Neural progenitor cell (in vitro differentiated cells): Measurements from ENCODE around the gene ADISSP.

Experiments
- EZH2 ChIP-seq: fragments of 200-600 bp; sonication (generic); IDR thresholded peaks from 2 replicates; pipeline ENCODE4 v1.6.1; 2017; ENCODE audit warnings: antibody characterized with exemption, mild to moderate bottlenecking, moderate library complexity
- TF ChIP-seq, protein P1 (sequence below): fragments of 200-600 bp; sonication (generic); IDR thresholded peaks from 2 replicates; pipeline ENCODE4 v1.5.1; 2017; ENCODE audit warnings: antibody characterized with exemption, mild to moderate bottlenecking

DNA sequence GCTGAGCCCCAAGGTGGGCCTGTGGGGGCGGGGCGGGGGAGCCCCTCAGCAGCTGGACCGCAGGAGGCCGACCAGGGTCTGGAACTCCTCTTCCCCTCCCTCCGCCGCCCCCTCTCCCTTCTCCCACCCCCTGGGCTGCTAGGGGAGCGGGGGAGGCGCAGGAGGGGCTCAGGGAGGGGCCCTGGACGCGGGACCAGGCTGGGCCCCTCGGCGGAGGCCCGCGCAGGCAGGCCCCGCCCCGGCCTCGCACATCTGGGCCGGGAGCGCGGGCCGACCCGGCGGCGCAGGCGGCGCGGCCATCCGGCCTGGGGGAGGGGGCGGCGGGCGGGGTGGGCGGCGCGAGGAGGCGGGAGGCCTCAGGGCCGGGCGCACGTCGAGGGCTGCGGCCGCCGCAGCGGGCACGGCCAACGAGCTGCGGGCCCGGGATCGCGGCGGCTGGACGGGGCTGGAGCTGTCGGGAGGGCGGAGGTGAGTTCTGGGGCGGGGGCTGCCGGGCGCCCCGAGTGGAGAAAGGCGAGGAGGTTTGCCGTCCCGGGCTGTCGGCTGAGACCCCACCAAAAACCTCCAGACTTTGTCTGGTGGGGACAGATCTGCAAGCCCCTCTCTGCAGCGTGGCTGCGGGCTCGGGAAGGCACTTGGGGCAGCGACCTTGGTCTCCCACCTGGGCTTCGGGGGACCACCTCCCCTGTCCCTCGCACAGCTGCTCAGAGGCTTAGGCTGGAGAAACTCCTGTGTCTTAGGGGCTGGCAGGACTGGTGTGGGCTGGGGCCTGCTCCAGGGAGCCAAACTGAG, 35.0 kb downstream of the ADISSP start, which contains the start of gene HSPA12B:
- no peak for TF ChIP-seq EZH2
- TF ChIP-seq, protein P1, sequence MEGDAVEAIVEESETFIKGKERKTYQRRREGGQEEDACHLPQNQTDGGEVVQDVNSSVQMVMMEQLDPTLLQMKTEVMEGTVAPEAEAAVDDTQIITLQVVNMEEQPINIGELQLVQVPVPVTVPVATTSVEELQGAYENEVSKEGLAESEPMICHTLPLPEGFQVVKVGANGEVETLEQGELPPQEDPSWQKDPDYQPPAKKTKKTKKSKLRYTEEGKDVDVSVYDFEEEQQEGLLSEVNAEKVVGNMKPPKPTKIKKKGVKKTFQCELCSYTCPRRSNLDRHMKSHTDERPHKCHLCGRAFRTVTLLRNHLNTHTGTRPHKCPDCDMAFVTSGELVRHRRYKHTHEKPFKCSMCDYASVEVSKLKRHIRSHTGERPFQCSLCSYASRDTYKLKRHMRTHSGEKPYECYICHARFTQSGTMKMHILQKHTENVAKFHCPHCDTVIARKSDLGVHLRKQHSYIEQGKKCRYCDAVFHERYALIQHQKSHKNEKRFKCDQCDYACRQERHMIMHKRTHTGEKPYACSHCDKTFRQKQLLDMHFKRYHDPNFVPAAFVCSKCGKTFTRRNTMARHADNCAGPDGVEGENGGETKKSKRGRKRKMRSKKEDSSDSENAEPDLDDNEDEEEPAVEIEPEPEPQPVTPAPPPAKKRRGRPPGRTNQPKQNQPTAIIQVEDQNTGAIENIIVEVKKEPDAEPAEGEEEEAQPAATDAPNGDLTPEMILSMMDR = no peak
